GM23338 (cell line): Measurements from ENCODE around the gene CD40LG.

Source experiments
- CTCF ChIP-seq, 2 experiments: fragments of 200-600 bp in 1 of 2; sonication (generic) in 1 of 2; conservative IDR thresholded peaks; 2 replicates each; pipeline versions ENCODE4 v1.5.1 to v1.6.1; 2016 to 2017; ENCODE audit warnings: antibody characterized with exemption in 2 of 2, low read depth in 2 of 2, mild to moderate bottlenecking in 2 of 2, moderate library complexity in 1 of 2
- POLR2AphosphoS5 ChIP-seq: IDR thresholded peaks from 2 replicates; pipeline ENCODE4 v1.6.1; 2016; ENCODE audit warnings: antibody characterized with exemption, low read depth

- no peak for TF ChIP-seq CTCF (conservative IDR thresholded peaks at IDR 0.05; ENCODE audit: low read depth in 2 of 2)
- TF ChIP-seq POLR2AphosphoS5: no peak
These were observed 8.5 kb downstream of the CD40LG start for GRCh38 chrX:136656361-136656964.
